GM19240 (cell line): ENCODE data around the gene OR10P1.

Experiments used
- DNase-seq: peaks from one replicate; pipeline ENCODE4 v3.0.0; 2011; ENCODE audit warnings: low spot score; ENCODE audit not compliant: insufficient read length

Gene OR10P1

GRCh38 chr12:55651299-55651683 is 14.6 kb downstream of the OR10P1 start:
- DNase-seq, result no peak

- DNase-seq, result no peak
Measured at GRCh38 chr12:55652352-55652751, 15.7 kb downstream of the OR10P1 start.

GRCh38 chr12:55653031-55653430 is 16.3 kb downstream of the OR10P1 start:
- no peak for DNase-seq

GRCh38 chr12:55654511-55655214 is 18.0 kb downstream of the OR10P1 start:
- DNase-seq, result no peak

- no peak for DNase-seq
Measured at GRCh38 chr12:55657212-55657611, 20.5 kb downstream of the OR10P1 start.

- DNase-seq, result no peak
Measured at GRCh38 chr12:55658212-55658611, 21.5 kb downstream of the OR10P1 start.

- no peak for DNase-seq
Measured at GRCh38 chr12:55658635-55659391, 22.1 kb downstream of the OR10P1 start.

GRCh38 chr12:55659486-55660385 is 23.0 kb downstream of the OR10P1 start:
- DNase-seq, result no peak

- DNase-seq, result no peak
Measured at GRCh38 chr12:55663391-55663790, 26.7 kb downstream of the OR10P1 start.

- no peak for DNase-seq
Measured at GRCh38 chr12:55664826-55665225, 28.1 kb downstream of the OR10P1 start.

GRCh38 chr12:55666508-55666907 is 29.8 kb downstream of the OR10P1 start:
- DNase-seq, result no peak

- no peak for DNase-seq
Measured at GRCh38 chr12:55670276-55670675, 33.6 kb downstream of the OR10P1 start.

GRCh38 chr12:55671746-55672145 is 35.1 kb downstream of the OR10P1 start:
- no peak for DNase-seq

GRCh38 chr12:55673638-55674037 is 36.9 kb downstream of the OR10P1 start:
- peak; percentile 37 for DNase-seq

- no peak for DNase-seq
Measured at GRCh38 chr12:55675666-55676065, 39.0 kb downstream of the OR10P1 start.

- DNase-seq, result no peak
Measured at GRCh38 chr12:55676707-55677106, 40.0 kb downstream of the OR10P1 start.

- no peak for DNase-seq
Measured at GRCh38 chr12:55679691-55680090, 43.0 kb downstream of the OR10P1 start.

- DNase-seq, result no peak
Measured at GRCh38 chr12:55681142-55682077, 44.7 kb downstream of the OR10P1 start.

GRCh38 chr12:55682087-55682796 is 45.5 kb downstream of the OR10P1 start:
- DNase-seq, result no peak

- no peak for DNase-seq
Measured at GRCh38 chr12:55683676-55684075, 47.0 kb downstream of the OR10P1 start.
